ENCODE measurements around the gene SPO11.

SPO11 gene

DNA sequence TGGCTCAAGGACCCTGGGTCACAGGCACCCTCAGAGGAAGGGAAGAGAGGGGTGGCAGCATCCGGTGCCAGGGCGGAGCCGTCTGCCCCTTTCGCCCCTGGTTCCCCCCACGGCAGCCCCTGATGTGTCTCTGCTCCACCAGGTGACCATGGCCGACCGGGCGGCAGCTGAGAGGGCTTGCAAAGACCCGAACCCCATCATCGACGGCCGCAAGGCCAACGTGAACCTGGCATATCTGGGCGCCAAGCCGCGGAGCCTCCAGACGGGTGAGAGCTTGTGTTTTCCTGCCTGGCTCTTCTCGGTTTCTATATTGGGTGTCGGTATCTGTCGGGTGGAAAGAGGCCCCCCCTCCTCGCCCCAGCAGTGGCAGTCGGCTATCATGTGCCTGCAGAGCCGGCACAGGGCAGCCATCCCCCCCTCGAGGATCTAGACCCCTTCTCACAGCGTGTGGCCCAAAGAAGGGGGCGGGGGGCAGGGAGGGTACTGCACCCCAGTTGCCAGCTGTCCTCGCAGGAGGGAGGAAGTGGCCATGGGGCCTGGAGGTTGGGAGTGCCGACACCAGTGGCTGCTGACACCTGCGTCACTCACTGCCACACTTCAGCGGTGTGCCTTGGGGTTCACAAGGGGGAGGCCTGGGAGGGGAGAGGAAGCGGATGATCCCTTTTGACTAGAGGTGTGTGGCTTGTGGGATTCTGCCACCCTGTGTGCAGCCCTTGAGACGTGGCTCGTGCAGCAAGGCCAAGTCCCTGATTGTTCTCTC is 63.1 kb downstream of the SPO11 start:
- DNase-seq: no peak

All from amniotic stem cell (primary cell).